Measurements from ENCODE around the gene HOXD1.

Gene HOXD1

DNA sequence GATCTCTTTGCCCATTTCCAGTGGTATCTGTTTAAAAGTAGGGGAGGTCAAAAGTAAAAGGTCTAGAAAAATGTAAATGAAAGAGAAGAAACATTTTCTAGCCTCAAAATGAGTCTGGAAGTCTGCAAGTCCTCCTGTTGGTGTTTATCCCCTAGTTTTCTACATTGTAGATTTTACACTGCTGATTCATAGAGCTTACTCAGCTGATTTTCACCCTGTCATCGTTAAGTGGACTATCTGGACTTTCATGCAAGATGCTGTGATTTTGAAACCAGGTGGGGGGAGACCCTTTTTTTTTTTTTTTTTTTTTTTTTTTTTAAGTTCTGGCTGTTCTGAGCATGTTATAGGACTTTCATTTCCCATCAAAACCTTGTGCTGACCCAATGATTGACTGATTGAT is 21.1 kb upstream of the HOXD1 start:
- DNase-seq, result no peak

DNA sequence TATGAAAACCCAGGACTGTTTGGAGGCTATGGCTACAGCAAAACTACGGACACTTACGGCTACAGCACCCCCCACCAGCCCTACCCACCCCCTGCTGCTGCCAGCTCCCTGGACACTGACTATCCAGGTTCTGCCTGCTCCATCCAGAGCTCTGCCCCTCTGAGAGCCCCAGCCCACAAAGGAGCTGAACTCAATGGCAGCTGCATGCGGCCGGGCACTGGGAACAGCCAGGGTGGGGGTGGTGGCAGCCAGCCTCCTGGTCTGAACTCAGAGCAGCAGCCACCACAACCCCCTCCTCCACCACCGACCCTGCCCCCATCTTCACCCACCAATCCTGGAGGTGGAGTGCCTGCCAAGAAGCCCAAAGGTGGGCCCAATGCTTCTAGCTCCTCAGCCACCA is 19.3 kb upstream of the HOXD1 start:
- no peak for DNase-seq

DNA sequence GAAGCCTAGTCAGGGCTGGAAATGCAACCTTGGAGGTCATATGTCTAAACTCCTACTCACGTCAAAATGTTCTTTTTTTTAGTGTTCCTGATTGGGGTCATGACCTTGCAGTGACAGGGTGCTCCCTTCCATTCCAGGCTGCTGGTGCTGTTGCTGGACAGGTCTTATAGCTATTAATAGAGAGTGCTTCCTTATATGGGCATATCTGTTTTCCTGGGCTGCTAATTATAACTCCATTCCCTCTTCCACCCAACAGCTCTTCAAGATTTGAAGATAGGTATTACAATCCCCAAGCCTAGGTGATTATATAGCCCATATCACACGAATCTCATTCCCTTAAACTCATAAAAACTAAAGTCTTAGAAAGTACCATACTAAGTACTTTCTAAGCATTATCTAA is 18.8 kb upstream of the HOXD1 start:
- no peak for DNase-seq

DNA sequence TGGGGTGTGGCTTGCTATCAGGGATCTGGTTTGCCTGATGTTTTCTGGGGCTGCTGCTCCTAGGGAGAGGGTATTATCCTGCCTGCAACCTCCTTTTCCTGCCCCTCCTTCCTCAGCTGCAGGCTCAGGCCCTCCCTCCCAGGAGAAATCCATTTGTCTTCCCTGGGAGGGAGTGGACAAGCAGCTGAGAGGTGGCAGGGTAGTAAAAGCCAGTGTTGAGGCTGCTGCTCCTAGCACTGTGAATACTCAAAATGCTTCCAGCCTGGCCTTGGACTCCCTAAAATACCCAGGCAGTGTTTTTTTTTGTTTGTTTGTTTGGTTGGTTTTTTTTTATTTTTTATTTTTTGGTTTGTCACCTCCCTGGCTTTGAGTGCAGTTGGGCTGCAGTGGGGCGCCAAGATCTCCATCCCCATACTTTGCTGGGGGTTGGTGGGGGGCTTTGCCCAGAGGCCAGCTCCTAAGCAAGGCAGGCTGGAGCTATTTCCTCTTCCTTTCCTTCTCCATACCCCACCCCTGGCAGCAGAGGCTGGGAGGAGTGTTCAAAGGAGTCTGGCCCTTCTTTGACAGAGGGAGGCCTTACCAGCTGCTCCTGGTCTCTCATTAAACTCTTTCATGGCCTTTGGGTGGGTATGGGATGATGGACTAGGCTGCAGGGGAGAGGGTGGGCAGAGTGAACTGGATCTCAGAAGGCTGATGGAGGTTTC is 17.7 kb upstream of the HOXD1 start:
- no peak for DNase-seq

DNA sequence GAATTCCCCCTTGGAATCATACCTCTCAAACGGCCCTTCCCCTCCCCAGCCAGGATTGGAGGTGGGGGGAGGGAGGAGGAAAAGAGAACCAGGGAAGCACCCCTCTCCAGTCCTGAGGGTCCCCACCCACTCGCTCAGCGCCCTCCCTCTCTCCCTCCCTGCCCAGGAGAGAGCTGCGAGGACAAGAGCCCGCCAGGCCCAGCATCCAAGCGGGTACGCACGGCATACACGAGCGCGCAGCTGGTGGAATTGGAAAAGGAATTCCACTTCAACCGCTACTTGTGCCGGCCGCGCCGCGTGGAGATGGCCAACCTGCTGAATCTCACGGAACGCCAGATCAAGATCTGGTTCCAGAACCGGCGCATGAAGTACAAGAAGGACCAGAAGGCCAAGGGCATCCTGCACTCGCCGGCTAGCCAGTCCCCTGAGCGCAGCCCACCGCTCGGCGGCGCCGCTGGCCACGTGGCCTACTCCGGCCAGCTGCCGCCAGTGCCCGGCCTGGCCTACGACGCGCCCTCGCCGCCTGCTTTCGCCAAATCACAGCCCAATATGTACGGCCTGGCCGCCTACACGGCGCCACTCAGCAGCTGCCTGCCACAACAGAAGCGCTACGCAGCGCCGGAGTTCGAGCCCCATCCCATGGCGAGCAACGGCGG is 17.0 kb upstream of the HOXD1 start:
- no peak for DNase-seq

DNA sequence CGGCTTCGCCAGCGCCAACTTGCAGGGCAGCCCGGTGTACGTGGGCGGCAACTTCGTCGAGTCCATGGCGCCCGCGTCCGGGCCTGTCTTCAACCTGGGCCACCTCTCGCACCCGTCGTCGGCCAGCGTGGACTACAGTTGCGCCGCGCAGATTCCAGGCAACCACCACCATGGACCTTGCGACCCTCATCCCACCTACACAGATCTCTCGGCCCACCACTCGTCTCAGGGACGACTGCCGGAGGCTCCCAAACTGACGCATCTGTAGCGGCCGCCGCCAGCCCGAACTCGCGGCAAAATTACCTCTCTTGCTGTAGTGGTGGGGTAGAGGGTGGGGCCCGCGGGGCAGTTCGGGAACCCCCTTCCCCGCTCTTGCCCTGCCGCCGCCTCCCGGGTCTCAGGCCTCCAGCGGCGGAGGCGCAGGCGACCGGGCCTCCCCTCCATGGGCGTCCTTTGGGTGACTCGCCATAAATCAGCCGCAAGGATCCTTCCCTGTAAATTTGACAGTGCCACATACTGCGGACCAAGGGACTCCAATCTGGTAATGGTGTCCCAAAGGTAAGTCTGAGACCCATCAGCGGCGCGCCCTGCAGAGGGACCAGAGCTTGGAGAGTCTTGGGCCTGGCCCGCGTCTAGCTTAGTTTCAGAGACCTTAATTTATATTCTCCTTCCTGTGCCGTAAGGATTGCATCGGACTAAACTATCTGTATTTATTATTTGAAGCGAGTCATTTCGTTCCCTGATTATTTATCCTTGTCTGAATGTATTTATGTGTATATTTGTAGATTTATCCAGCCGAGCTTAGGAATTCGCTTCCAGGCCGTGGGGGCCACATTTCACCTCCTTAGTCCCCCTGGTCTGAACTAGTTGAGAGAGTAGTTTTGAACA is 16.2 kb upstream of the HOXD1 start:
- no peak for DNase-seq

DNA sequence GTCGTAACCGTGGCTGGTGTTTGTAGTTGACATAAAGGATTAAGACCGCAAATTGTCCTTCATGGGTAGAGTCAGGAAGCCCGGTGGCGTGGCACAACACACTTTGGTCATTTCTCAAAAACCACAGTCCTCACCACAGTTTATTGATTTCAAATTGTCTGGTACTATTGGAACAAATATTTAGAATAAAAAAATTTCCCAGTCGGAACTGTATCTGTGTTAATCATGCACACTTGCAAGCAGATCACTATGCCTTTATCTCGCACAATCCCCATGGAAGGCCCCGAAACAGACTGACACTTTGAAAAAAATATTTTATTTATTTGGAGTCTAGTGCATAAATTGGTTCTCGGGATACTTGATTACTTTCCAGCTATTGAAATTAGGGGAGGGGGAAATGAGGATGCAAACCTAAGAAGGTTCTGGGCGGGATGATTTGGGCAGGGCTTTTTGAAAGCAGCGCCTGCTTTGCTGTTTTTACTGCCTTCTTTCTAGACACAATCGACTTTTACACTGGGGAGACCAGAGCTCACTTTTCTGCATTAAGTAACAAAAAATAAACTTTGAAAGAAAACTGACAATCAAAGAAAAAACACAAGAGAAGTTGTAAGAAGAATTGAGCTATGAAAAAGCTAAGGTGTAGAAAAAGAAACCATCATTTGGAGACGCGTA is 15.4 kb upstream of the HOXD1 start:
- no peak for DNase-seq

DNA sequence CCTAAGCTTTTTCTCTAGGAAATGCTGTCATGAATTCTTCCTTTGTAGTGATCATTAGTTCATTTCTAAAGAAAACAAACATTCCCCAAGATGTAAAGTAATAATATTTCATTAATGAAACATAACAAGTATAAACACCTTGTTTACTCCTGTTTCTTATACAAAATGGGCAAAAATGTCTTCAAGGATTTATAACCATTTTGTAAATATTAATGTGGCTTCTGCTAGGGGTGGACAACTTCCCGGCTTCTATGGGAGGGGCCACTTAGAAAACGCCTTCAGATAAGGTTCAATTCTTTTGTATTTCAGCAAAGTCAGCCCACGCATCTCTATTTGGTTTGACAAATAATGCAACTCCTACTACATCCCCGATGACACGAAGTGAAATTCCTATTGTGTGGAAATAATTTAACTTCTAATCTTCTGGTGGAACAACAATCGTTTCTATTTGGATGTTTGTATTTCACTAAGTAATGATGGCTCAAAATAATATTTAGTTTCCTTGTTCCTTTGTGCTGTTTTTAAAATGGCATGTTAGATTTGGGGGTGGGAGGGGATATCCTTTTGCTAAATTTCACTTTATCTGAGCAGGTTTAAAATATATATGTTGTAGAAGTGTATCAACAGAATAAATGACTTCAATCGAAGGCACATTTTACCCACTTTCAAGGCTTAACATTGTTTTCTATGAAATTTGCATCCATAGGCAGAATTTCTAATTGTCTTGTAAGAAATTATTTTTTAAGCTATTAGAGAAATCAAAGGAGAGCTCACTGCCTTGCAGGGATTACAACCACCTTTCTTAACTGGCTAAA is 14.7 kb upstream of the HOXD1 start:
- DNase-seq, result no peak

DNA sequence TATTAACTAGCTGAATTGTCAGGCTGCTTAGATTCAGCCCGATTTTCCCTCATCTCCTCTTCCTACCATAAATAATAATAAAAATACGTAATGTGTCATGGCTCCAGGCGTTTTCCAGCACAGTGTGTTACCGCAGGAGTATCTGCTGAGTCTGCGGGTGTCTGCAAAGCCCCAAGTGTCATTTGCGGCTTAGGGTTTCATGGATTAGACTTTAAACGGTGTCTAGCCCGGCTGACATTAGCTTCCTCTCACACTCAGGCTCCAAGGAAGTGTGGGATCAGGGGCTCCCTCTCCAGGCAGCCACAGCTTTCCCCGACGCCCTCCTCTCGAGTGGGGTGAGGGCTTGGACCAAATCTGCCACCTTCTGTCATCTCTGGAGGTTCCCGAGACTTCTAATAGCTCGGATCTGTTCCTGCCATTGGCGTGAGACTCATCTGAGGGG is 14.1 kb upstream of the HOXD1 start:
- DNase-seq, result no peak

DNA sequence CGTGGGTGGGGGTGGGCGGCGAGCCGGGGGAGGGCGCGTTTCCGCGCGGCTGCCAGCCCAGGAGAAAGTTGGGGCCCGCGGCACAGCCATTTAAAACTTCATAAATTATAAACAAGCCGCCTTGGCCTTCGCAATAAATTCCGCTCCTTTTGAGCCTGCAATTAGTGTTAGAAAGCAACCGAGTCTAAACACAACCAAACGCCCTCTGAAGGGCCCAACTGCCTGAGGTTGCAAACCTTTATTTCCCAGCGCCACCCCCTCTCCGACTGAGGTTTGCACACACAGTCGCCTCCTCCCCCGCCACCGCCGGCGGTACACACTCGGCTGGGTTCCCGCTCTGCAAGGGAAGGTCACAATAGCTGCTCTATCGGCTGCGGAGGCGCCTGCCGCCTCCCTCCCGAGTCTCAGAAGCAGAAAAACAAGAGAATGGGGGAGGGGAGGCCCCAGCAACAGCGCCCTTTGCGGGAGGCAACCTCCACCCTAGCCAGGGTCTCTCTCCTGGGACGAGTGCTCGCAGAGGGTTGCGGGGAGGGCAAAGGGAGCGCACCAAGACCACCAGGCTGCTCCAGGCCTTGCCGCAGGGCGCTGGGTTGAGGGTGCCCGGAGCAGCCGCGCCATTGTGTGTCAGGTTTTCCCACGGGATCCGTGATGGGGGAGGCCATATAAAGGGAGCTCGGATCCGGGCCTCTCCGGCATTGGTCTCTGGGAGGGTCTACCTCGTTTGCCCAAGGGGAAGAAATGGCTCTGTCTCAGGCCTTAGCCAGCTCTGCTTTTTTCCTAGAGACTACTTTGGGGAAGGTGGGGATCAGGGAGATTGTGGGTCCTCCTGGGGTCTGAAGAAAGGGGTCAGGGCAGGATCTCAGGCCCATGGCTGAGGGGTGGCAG is 13.4 kb upstream of the HOXD1 start:
- no peak for DNase-seq

DNA sequence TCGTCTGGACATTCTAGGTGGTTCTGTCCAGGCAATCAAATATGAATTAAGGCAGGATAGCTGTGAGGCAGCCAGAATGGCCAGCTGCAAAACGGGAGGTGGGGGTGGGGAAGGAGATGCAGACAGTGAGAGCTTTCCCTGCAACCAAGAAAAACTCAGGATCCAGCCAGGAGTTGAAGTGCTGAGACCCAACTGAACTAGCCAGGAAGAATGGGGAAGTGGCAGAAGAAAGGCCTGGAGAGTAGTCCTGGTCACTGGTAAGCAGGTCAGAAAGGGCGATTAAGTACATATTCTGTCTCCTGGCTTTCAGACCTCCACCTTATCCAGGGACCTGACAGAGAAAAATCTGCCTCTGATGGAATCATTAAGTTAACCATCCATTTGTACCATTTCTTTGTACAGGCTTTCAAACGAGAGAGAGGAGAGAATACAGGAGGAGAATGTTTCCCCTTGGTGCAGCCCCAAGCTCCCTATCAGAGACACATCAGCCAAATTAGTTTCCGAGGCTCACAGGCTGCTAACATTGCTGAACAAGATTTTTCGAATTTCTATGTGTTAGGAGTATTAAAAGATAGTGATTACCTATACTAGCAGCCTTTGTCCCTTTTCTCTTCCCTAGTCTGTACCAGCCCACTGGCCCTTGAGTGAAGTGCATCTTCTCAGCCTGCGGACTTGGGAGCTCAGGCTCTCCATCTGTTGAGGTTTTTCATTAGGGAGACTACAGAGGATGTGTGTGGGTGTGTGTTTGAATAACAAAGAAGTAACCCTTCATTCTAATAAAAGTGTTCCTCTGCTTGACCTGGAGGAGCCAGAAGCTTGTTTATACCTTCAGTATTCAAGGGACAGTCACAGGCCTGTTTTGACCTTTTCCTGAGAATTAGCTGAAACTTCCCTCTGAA is 12.5 kb upstream of the HOXD1 start:
- DNase-seq, result no peak

DNA sequence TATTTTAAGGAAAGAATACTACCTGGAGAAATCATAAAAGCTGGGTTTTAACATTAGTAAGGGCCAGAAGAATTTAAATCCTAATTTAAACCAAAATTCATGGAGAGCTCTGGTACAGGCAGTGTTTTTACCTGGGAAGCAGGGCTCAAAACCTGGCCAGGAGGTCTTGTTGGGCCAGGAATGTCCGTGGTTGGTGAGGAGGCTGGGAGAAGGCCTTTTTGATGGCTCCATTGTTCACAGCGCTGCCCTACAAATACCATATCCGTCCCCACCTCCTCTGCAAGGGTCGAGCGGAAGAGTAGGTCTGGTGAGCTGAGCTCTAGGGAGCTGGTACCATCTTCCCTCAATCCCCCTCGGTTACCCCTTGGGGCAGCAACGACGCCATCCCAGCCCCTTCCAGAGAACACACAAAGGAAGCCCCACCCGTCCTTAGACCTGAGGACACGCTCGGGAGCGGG is 10.9 kb upstream of the HOXD1 start:
- no peak for DNase-seq

DNA sequence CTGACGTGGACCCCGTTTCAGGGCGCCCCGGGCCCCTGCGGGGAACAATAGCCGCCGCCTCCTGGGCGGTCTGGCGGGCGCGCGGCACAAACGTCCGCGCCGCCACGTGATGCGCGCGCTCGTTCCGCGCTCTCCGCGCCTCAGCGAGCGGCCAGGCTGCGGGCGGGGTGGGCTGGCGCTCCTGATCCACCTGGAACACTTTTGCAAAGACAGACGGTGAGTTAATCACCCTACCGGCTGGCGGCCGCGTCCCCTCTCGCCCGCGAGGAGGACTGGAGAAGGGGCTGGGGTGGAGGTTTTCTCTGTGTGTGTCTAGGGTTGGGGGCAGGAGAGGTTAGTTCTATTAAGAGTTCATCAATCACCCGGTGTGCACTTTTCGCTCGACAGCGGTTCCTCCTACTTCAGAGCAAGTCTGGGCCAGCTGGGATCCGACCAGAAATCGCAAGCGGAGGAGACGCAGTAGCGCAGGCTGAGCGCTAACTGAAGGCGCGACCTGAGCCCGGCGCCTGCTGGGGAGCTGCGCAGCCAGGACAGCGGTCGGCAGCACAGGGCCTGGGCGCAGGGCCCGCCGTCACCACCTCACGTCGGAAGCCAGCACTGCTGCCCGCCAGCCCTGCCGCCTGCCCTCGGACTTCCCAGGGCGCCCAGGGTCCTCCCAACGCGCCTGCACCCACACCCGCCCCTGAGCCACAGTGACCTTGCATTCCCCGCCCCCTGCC is 10.3 kb upstream of the HOXD1 start:
- no peak for DNase-seq

DNA sequence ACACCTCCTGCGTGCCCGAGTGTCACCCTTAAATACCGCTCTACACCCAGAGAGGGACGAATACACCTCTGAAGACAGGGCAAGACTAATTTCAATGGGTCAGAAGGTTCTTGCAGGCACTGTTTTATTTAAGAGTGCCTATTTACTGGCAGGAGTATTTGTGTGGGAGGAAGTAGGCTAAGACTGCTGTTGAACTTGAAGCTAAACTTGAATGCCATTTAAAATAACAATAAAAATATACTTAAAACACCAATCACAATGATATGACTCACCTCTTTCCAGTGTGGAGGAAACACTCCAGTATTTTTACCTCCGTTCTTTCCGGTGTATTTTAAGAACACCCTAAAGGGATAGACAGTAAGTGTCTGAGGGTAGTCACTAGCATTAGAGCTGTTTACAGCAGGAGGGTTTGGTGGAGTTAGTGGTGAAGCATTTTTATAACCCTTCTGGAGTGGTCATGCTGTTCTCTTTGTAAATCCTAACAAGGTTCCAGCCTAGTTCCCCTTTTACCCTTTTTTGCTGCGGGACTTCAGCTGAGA is 9.6 kb upstream of the HOXD1 start:
- no peak for DNase-seq

DNA sequence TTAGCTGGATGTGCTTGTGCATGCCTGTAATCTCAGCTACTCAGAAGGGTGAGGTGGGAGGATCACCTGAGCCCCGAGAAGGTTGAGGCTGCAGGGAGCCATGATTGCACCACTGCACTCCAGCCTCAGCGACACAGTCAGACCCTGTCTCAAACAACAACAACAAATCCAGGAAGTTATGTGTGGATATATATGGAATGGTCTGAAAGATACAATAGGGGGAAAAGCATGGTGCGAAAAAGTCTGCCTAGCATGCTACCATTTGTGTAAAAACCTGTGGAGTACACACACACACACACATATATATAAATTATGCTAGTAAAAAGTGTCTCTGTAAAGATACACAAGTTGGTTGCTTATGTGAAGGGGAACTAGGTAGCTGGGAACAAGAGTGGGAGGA is 6.9 kb upstream of the HOXD1 start:
- DNase-seq, result no peak

DNA sequence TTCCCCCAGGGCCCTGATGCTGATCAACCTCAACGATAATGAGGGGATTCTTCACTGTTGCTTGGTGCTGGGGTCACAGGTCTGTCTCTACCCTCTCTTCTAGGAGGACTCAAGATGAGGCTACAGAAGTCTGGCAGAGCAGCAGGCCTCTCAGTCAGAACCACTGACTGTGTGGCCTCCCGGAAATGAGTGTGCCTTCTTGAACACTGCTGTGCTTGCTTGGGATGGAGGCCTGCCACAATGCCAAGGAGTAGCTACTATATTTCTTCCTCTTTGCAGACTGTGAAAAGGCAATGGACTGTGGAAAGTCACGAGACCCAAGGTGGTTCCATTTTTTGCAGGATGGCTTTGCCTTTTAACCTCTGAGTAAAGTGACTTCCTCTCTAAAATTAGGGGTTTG is 5.8 kb upstream of the HOXD1 start:
- no peak for DNase-seq

DNA sequence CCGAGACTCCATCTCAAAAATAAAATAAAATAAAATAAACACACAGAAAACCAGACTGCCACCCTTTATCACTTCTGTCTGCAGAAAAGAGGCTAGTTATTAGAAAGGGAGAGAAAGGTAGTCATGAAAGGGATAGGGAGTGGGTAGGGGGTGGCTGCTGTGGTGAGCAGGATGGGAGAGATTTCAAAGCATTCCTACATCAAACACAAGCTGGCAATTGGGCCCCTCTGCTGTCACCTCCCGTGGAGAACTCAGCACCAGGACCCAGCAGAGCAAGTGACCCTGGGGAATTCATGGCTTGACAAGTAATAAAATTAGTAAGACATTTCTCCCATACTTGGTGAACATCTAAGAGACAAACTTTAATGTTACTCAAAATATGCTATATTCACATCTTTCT is 3.7 kb upstream of the HOXD1 start:
- DNase-seq, result no peak

DNA sequence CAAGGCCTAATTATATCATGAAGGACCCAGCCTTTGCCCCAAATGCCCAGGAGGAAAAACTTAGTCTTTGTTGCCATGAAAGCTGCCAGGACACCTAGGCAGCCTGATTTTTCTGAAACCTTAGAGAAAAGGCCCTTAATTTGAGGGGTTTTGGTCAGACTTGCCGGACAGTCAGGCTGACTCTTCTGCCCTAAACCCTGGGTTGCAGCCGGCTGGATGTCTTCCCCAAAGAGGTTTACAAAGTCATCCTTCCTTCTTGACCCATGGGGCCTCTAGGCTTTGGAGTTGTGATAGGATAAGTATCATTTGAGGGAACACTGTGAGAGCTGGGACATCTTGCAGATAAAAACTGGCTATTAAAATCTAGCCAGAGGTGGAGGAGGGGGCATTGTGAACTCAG is 2.4 kb upstream of the HOXD1 start:
- no peak for DNase-seq

DNA sequence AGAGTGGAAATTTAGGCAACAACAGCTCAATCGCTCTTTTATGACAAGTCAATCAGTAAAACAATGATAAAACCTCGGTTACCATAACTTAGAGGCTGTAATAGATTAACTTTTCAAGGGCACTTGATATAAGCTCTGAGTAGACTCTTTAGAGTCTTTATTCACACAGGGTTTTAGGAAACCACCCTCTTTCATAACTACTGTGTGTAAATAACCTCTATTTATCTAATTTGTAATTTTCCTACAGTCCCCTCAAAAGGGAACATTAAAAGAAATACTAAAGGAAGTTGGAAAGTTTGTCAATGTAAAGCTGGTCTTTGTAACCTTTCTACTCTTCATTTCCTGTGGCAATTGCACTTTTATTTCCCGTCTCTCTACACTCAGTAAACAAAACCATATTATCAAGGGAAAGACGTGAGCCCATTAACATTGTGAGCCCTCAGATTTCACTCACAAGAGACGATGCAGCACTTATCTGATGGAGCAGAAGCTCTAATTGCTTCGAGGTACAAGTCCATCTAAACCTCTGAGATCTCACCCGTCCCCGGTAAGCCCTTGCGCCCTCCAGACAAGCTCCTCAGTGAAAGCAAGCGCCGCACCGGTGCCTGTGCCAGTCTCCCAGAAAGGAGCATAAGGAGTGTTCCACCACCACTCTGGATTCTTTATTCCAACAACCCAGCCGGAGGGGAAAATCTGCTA is 1.1 kb upstream of the HOXD1 start:
- DNase-seq, result no peak

Measured in SIG-M5 (cell line).